Subcutaneous abdominal adipose tissue (tissue), 5 donors: ENCODE results near the gene RAB21.
"Not testable (repeated sequence)": the region's sequence is repeated elsewhere in the genome, so short reads cannot be mapped to it uniquely, and the experiment has no call there.

Experiments
- H3K27ac ChIP-seq: one replicate; pipeline ENCODE4 v1.7.0; 2013; ENCODE audit warnings: low read depth, mild to moderate bottlenecking, inconsistent platforms, low read length, moderate library complexity
- H3K27me3 ChIP-seq, 5 donors: one replicate each; pipeline ENCODE4 v1.7.0; 2013; ENCODE audit warnings: low read length in 5 of 5, inconsistent platforms in 1 of 5; ENCODE audit not compliant: control insufficient read depth in 5 of 5, insufficient read depth in 4 of 5
- H3K36me3 ChIP-seq, 5 donors: one replicate each; pipeline ENCODE4 v1.7.0; 2013; ENCODE audit warnings: low read length in 5 of 5; ENCODE audit not compliant: control insufficient read depth in 5 of 5, insufficient read depth in 5 of 5
- H3K4me1 ChIP-seq, 5 donors: one replicate each; pipeline ENCODE4 v1.7.0; 2013; ENCODE audit warnings: low read length in 5 of 5, mild to moderate bottlenecking in 3 of 5, moderate library complexity in 1 of 5; ENCODE audit not compliant: control insufficient read depth in 5 of 5, insufficient read depth in 5 of 5
- H3K4me3 ChIP-seq, 5 donors: one replicate each; pipeline ENCODE4 v1.7.0; 2013; ENCODE audit warnings: low read length in 5 of 5, low read depth in 1 of 5
- H3K9ac ChIP-seq, 5 donors: one replicate each; pipeline ENCODE4 v1.7.0; 2013; ENCODE audit warnings: low read length in 5 of 5, mild to moderate bottlenecking in 4 of 5, moderate library complexity in 3 of 5
- H3K9me3 ChIP-seq, 5 donors: one replicate each; pipeline ENCODE4 v1.7.0; 2013; ENCODE audit warnings: low read length in 5 of 5; ENCODE audit not compliant: control insufficient read depth in 5 of 5
- donor health status: healthy.
- donor health status: healthy.
- donor health status: healthy.
- donor health status: healthy.
- donor health status: healthy.

Gene RAB21

DNA sequence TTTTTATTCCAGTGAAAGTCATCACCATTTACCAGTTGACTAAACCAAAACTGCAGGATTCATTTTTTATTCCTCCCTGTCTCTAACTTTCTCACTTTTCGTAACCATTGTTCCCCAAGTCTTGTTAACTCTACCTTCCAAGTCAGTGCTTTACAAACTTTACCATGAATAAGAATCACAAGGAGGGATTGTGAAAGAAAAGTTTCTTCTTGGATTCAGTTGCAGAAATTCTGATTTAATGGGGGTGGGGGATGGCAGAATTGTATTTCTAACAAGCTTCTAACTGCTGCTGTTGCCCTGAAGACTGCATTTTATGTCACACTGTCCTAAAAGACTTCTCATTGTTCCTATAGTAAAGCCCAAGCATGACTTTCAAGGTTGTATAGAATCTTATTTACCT lies 5.0 kb upstream of the RAB21 start:
- H3K27ac ChIP-seq, result no peak overlapping the region
- no peak overlapping the region for H3K4me3 ChIP-seq
- peaks cover 0 to 2% (median 0%) of the 10 kb centered on the region in 5 donors for H3K27me3 ChIP-seq
- H3K36me3 ChIP-seq, result no peaks in the 10 kb centered on the region
- no peak overlapping the region for H3K9ac ChIP-seq
- H3K9me3 ChIP-seq, result no peaks in the 10 kb centered on the region
- H3K4me1 ChIP-seq, result peaks cover 0 to 6% (median 4%) of the 10 kb centered on the region in 5 donors

DNA sequence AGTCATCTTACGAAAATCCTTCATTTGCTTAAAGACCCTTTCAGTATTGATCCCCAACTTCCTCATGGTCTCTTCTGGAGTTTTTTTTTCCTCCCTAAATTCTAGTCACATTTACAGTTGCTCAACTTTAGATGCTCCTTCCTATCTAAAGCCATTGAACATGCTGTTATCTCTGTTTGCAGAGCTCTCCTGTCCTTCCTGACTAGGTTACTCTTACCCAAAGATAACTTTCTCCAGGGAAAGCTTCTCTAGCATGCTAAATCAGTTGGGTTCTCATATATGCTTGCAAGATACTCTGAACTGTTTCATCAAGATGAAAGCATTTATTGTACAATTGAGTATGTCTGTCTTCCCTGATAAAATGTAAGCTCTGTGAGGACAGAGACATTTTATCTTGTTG lies 1.8 kb upstream of the RAB21 start:
- Histone ChIP-seq H3K27ac (no peak overlapping the region), H3K4me3 (no peak overlapping the region), H3K9ac (no peak overlapping the region), H3K4me1 (peaks cover 3 to 24% (median 19%) of the 10 kb centered on the region in 5 donors), H3K36me3 (peaks cover 0 to under 1% (median 0%) of the 10 kb centered on the region in 5 donors), H3K27me3 (peaks cover 0 to 2% (median 0%) of the 10 kb centered on the region in 5 donors), H3K9me3 (no peaks in the 10 kb centered on the region)

DNA sequence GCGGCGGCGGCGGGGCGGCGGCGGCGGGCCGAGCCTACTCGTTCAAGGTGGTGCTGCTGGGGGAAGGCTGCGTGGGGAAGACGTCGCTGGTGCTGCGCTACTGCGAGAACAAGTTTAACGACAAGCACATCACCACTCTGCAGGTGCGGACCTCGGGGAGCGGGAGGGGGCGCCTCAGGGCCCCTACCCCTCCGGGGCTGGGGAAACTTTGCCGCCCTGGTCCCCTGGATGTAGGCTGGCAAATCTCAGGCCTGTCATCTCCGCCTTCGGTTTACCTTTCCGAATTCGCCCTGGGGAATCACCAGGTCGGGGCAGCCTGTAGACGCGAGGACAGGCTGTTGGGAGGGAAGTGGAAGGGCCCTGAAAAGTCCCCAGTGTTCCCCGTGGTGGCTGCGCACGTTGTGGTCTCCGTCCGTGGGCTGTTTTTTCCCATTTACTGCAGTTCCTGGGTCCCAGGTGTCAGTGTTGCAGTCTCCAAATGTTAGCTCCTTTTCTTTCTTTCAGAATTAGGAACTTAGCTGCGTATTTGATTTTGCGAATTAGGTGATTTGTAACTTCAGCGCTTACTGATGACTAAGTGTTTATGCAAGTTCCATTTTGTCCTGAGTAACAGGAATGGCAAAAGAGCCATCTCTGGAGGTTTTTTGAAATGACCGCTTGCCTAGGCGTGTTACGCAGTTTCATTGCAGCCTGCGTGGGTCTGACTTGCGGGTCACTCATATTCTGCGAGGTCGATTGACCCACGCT lies 656 bp downstream of the RAB21 start:
- peak overlapping the region; percentile 86 to 96 (median 94) for H3K4me3 ChIP-seq
- H3K36me3 ChIP-seq, result peaks cover 3 to 15% (median 5%) of the 10 kb centered on the region in 5 donors
- peak overlapping the region; percentile 91 for H3K27ac ChIP-seq
- H3K4me1 ChIP-seq, result peaks cover 3 to 24% (median 19%) of the 10 kb centered on the region in 5 donors
- H3K27me3 ChIP-seq, result peaks cover 0 to 2% (median 0%) of the 10 kb centered on the region in 5 donors
- H3K9me3 ChIP-seq, result peaks cover 0 to 19% (median 11%) of the 10 kb centered on the region in 5 donors
- peak overlapping the region; percentile 95 to 98 (median 96) for H3K9ac ChIP-seq

- H3K9ac ChIP-seq, result peak overlapping the region; percentile 7 to 98 (median 96)
- peaks cover 3 to 15% (median 5%) of the 10 kb centered on the region in 5 donors for H3K36me3 ChIP-seq
- H3K4me1 ChIP-seq, result peaks cover 3 to 24% (median 19%) of the 10 kb centered on the region in 5 donors
- peak overlapping the region; percentile 86 to 96 (median 94) for H3K4me3 ChIP-seq
- H3K27ac ChIP-seq, result peak overlapping the region; percentile 91
- H3K27me3 ChIP-seq, result no peaks in the 10 kb centered on the region
- H3K9me3 ChIP-seq, result peaks cover 0 to 26% (median 18%) of the 10 kb centered on the region in 5 donors
Observed at GRCh38 chr12:71756054-71756690, 1.5 kb downstream of the RAB21 start.

DNA sequence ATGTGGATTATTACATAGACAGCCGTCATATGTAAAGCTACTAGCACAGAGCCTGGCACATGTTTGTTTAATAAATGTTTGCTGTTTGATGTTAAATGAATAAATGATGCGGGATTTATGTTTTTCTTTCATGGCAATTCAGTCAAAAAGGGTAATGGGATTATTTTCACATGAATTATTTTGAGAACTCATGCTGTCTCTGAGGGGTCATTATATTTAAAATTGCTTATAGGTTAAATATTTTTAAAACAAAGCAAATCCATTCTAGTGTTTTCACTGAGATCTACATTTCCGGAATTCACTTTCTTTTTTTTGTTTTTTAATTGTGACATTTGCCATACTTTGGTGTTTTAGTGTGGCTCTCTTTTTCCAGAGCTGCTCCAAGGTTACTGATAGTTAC lies 5.3 kb downstream of the RAB21 start:
- no peak overlapping the region for H3K4me3 ChIP-seq
- H3K27ac ChIP-seq, result no peak overlapping the region
- peaks cover 0 to 26% (median 18%) of the 10 kb centered on the region in 5 donors for H3K9me3 ChIP-seq
- peaks cover 3 to 15% (median 5%) of the 10 kb centered on the region in 5 donors for H3K36me3 ChIP-seq
- H3K9ac ChIP-seq, result no peak overlapping the region
- peaks cover 3 to 22% (median 21%) of the 10 kb centered on the region in 5 donors for H3K4me1 ChIP-seq
- no peaks in the 10 kb centered on the region for H3K27me3 ChIP-seq

GRCh38 chr12:71760471-71760870 lies 5.8 kb downstream of the RAB21 start:
- Histone ChIP-seq H3K4me3 (no peak overlapping the region), H3K9me3 (peaks cover 0 to 26% (median 18%) of the 10 kb centered on the region in 5 donors), H3K4me1 (peaks cover 3 to 22% (median 21%) of the 10 kb centered on the region in 5 donors), H3K27me3 (no peaks in the 10 kb centered on the region), H3K27ac (no peak overlapping the region), H3K9ac (no peak overlapping the region), H3K36me3 (peaks cover 3 to 15% (median 5%) of the 10 kb centered on the region in 5 donors)

GRCh38 chr12:71761354-71761753 lies 6.7 kb downstream of the RAB21 start:
- H3K36me3 ChIP-seq, result peaks cover 3 to 15% (median 5%) of the 10 kb centered on the region in 5 donors
- not testable (repeated sequence) for H3K4me3 ChIP-seq, H3K27ac ChIP-seq, H3K9ac ChIP-seq, H3K27me3 ChIP-seq
- H3K9me3 ChIP-seq, result peaks cover 0 to 26% (median 18%) of the 10 kb centered on the region in 5 donors
- peaks cover 0 to 15% (median 12%) of the 10 kb centered on the region in 5 donors for H3K4me1 ChIP-seq

- Histone ChIP-seq H3K9ac (no peak overlapping the region), H3K27me3 (no peaks in the 10 kb centered on the region), H3K27ac (no peak overlapping the region), H3K9me3 (peaks cover 0 to 21% (median 18%) of the 10 kb centered on the region in 5 donors), H3K36me3 (peaks cover 0 to 9% (median 3%) of the 10 kb centered on the region in 5 donors), H3K4me1 (peaks cover 0 to 11% (median 7%) of the 10 kb centered on the region in 5 donors), H3K4me3 (no peak overlapping the region)
Observed at GRCh38 chr12:71763677-71764379, 9.2 kb downstream of the RAB21 start.

DNA sequence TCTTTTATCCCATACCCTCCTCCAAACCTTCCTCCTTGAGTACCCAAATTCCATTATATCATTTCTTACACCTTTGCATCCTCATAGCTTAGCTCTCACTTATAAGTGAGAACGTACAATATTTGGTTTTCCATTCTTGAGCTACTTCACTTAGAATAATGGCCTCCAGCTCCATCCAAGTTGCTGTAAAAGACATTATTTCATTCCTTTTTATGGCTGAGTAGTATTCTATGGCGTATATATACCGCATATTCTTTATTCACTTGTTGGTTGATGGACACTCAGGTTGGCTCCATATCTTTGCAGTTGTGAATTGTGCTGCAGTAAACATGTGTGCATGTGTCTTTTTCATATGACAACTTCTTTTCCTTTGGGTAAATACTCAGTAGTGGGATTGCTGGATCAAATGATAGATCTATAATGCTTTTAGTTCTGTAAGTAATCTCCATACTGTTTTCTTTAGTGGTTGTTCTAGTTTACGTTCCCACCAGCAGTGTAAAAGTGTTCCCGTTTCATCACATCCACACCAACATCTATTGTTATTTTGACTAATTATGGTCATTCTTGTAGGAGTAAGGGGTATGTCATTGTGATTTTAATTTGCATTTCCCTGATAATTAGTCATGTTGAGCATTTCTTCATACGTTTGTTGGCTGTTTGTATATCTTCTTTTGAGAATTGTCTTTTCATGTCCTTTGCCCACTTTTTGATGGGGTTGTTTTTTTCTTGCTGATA lies 10.1 kb downstream of the RAB21 start:
- Histone ChIP-seq H3K27me3 (no peaks in the 10 kb centered on the region), H3K4me3 (no peak overlapping the region), H3K36me3 (peaks cover 0 to 7% (median 0%) of the 10 kb centered on the region in 5 donors), H3K9ac (no peak overlapping the region), H3K27ac (no peak overlapping the region), H3K4me1 (peaks cover 0 to 13% (median 9%) of the 10 kb centered on the region in 5 donors), H3K9me3 (peaks cover 0 to 13% (median 12%) of the 10 kb centered on the region in 5 donors)
